Erythroblast (primary cell): ENCODE measurements around the gene TRANK1.

Source experiments
- GATA1 ChIP-seq: IDR thresholded peaks from 2 replicates; pipeline ENCODE4 v1.6.1; 2011; ENCODE audit warnings: low read depth, mild to moderate bottlenecking, control low read depth, low read length, moderate library complexity
- POLR2A ChIP-seq: IDR thresholded peaks from 2 replicates; pipeline ENCODE4 v1.6.1; 2011; ENCODE audit warnings: mild to moderate bottlenecking, low read length

DNA sequence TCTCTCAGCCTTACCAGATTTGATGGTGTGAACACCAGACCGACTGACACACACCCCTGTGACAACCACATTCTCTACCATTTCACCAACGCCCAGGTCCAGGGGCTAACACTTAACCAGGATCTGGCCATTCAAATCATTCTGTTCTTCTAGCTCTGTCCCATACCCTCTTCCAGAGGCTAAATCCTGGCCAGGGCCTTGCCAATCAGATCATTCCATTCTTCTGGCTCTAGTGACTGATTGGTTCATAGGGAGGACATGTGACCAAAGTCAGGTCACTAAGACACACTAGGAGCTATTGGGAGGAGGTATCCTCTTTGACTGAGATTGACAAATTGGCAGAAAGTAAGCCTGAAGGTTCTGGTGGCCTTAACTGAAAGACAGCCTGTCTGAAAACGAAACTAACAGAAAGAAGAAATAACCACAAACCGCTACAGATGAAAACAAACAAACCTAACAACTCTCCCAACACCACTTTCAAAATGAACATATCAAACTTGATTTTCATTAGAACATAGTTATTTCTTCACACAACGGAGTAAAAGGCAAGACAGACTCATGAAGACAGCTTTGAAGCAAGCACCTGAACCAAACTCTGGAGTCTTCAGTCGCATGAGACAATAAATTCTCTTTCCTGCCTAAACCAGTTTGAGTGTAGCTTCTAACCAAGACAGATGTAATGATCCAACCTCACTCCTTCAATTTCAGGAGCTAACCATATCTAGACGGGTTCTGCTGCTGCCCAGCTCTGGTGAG lies 68.5 kb downstream of the TRANK1 start:
- TF ChIP-seq POLR2A, result no peak
- TF ChIP-seq GATA1, result no peak
